ENCODE measurements around the gene TFG.

The TFG gene

DNA sequence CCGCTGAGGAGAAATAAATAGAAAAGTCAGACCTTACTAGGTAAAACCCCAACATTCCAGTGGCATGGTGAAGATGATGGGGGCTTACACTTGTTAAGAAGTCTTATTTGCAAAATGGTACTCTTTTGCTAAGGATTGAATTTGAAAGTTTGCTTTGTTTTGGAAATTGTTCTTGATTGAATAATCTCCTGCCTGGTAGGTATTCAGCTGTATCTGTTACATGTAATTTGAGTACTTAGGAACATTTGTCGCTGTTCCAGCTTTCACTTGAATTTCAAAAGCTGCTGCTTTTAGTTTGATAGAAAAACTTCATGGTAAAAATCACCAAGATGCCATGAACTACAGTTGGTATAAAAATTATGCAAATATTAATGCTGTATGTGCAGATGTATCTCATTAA is 44.6 kb downstream of the TFG start:
- Mint-ChIP-seq H3K27ac (peak overlapping the region; percentile 28), H3K27me3 (no peaks in the 10 kb centered on the region), H3K36me3 (peaks cover 14% of the 10 kb centered on the region), H3K4me1 (no peaks in the 10 kb centered on the region), H3K9me3 (no peaks in the 10 kb centered on the region), H3K4me3 (no peak overlapping the region)
- DNase-seq (ENCODE audit: low spot score in 2 of 2): no peak
- ATAC-seq (ENCODE audit: low read depth): no peak

DNA sequence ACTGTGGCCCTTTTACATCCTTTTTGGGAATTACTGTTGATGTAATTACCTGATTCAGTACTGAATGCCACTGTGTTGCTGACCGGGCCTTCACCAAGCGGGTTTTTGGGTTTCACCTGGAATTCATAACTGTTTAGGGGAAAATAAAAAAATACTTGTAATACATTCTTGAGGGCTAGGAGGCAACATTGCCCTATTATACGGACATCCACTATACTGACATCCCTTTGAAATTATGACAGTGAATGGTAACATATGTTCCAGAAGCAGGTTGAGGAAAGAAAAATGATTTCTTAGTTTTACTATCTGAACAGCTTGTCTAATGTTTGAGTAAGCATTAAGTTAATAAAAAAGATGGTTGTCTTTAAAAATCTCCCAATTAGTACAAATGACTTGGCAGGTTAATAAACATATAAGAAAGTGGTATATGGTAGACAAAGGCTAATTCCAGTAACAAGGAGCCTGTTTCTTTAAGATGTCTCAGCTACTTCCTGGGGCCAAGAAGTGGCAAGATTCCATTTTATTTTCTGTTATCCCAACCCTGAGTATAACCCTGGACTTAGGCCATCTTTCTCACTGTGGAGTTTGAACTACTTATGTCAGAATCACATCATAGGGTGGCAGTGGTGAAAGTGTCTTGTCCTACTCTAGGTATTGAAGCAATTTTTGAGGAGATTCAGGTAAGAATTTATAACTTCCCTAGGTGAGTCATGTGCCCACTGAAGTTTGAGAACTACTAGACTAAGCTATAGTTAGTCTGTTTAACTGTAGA is 45.5 kb downstream of the TFG start:
- H3K4me1 Mint-ChIP-seq: peaks cover 2% of the 10 kb centered on the region
- DNase-seq (ENCODE audit: low spot score in 2 of 2) (no peak), ATAC-seq (ENCODE audit: low read depth) (no peak)
- no peak overlapping the region for H3K4me3 Mint-ChIP-seq
- H3K27me3 Mint-ChIP-seq: no peaks in the 10 kb centered on the region
- peaks cover 12% of the 10 kb centered on the region for H3K36me3 Mint-ChIP-seq
- H3K27ac Mint-ChIP-seq: peak overlapping the region; percentile 29
- no peaks in the 10 kb centered on the region for H3K9me3 Mint-ChIP-seq

DNA sequence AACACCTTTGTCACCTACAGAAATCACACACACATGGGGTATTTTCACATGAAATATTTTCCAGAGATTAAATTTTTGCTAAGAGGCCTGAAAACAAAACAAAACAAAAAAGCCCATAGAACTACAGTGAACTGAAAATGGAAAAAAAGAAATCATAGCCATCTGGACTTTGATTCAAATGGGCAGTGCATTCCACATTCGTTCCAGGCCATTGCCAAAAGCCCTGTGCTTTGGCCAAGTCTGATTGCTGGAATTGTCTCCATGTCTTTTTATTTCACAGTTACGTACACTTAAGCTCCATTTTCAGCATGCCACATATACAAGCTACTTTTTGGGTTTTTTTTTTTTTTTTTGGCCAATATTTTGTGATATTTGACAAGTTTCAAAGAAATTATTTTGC is 47.1 kb downstream of the TFG start:
- H3K4me1 Mint-ChIP-seq: peaks cover 2% of the 10 kb centered on the region
- peaks cover 8% of the 10 kb centered on the region for H3K36me3 Mint-ChIP-seq
- DNase-seq (ENCODE audit: low spot score in 2 of 2): no peak
- H3K9me3 Mint-ChIP-seq: no peaks in the 10 kb centered on the region
- H3K27me3 Mint-ChIP-seq: no peaks in the 10 kb centered on the region
- ATAC-seq (ENCODE audit: low read depth): no peak
- H3K4me3 Mint-ChIP-seq: no peak overlapping the region
- H3K27ac Mint-ChIP-seq: no peak overlapping the region

DNA sequence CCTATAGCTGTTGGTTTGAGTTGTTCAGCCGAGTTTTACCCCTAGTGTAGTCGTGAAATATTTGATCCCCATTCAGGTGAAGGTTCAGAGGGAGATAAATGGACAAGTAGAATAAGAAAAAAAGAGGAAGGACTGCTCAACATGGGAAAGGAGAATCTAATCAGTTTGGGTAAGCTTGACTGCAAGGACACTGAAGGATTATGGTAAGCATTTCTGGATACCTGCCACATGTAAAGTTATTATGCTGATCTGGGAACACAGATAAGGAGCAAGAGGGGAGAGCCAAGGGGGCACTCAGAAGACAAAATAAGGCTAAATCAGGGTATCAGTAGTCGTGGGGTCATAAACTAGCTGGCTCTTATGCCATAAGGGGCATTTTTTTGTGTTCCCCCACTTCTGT is 49.9 kb downstream of the TFG start:
- H3K4me1 Mint-ChIP-seq: peaks cover 2% of the 10 kb centered on the region
- H3K36me3 Mint-ChIP-seq: peaks cover 2% of the 10 kb centered on the region
- H3K27ac Mint-ChIP-seq: no peak overlapping the region
- no peaks in the 10 kb centered on the region for H3K27me3 Mint-ChIP-seq
- H3K4me3 Mint-ChIP-seq: no peak overlapping the region
- ATAC-seq (ENCODE audit: low read depth) (no peak), DNase-seq (ENCODE audit: low spot score in 2 of 2) (no peak)
- H3K9me3 Mint-ChIP-seq: no peaks in the 10 kb centered on the region

DNA sequence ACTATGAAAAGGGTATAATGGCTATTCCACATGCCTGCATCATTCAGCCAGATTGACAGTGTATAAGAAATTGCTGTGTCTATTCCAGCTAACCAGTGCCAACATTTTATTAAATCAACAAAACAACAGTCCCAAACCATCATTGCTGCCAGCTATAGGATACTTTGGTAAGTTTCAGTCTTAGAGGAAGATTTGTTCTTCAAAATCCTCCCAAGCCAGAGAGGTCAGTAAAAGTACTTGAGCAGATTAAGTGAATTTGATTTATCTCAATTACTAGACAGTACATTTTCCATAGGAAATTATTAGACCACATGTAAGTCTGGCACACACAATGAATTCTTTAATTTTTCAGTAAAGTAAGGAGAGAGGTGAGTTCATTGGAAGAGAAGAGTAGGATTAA is 50.7 kb downstream of the TFG start:
- Mint-ChIP-seq H3K36me3 (peaks cover 2% of the 10 kb centered on the region), H3K9me3 (no peaks in the 10 kb centered on the region)
- ATAC-seq (ENCODE audit: low read depth): no peak

DNA sequence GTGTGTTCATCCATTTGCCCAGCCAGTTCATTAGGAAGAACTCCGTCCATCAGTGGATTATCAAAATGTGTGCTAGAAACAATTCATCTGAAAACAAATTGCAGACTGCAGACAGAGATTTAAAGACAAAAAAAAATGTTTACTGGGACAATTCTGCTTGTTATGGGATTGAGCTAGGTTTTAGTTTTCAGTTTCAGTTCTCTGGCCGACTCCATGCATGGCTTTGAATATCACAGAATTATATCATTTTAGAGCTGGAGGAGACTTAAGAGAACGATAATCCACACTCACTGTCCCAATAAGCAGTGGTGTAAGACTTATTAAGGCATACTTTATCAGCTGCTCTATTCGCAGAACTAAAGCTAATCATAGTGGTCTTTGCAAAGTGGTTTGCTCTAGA is 51.1 kb downstream of the TFG start:
- Mint-ChIP-seq H3K4me3 (no peak overlapping the region), H3K9me3 (no peaks in the 10 kb centered on the region), H3K4me1 (peaks cover 2% of the 10 kb centered on the region), H3K36me3 (no peaks in the 10 kb centered on the region), H3K27me3 (no peaks in the 10 kb centered on the region), H3K27ac (no peak overlapping the region)
- DNase-seq (ENCODE audit: low spot score in 2 of 2) (no peak), ATAC-seq (ENCODE audit: low read depth) (no peak)

More for the DNA sequence above, 50.7 kb downstream of the TFG start:
- no peak for DNase-seq (ENCODE audit: low spot score in 2 of 2)
- H3K27me3 Mint-ChIP-seq: no peaks in the 10 kb centered on the region
- no peak overlapping the region for H3K27ac Mint-ChIP-seq
- H3K4me1 Mint-ChIP-seq: peaks cover 2% of the 10 kb centered on the region
- H3K4me3 Mint-ChIP-seq: no peak overlapping the region

DNA sequence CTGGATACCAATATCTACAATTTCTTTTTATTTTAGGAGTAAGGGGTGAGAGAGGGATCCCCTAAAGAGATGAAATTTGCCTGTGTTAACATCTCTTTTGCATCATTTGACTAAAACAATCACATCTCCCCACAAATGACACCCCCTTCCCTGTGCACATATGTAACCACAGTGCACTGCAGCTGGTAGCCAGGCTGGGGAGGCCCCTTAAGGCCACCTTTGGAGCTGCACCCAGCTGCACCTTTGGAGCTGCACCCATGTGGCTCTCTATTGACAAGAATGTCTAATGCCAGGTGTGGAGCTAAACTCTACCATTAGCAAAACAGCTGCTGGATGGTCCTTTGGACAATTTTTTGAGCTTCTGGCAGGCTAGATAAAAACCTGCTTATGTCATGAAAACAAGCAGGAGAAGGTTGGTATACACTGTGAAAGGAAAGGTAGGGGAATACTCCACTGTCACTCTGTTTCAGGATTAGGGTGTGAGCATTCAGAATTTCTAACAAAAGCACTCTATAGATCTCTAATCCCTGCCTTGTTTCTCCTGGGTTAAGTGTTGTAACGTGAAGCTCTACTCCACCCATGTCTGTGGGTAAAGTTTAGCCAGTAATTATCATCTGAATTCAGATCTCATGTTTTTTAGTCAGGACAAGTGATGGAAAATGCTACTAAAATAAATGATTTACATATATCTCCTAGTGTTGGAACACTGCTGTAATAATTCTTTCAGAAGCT is 52.1 kb downstream of the TFG start:
- H3K27ac Mint-ChIP-seq: no peak overlapping the region
- no peaks in the 10 kb centered on the region for H3K27me3 Mint-ChIP-seq
- ATAC-seq (ENCODE audit: low read depth) (peak; percentile 60), DNase-seq (ENCODE audit: low spot score in 2 of 2) (no peak)
- H3K4me3 Mint-ChIP-seq: no peak overlapping the region
- no peaks in the 10 kb centered on the region for H3K36me3 Mint-ChIP-seq
- H3K9me3 Mint-ChIP-seq: no peaks in the 10 kb centered on the region
- H3K4me1 Mint-ChIP-seq: peaks cover 2% of the 10 kb centered on the region

DNA sequence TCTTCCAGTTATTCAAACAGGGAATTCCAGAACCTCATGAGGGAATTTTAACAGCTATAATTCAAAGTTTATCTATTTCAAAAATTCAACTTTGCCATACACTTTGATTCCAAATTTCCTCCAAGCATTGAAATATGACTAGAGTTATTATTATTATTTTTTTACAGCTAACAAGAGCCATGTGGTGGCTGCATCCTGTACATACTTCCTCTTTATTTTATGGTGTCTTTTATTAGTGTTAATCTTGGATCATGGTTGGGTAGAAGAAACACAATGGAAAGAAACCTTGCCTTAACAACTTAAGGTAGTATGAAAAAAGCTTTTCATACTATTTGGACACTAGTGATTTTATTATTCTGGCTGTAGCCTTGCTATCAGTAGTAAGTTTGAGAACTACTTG is 52.7 kb downstream of the TFG start:
- no peak for DNase-seq (ENCODE audit: low spot score in 2 of 2)
- H3K9me3 Mint-ChIP-seq: no peaks in the 10 kb centered on the region
- peaks cover 2% of the 10 kb centered on the region for H3K4me1 Mint-ChIP-seq
- H3K27ac Mint-ChIP-seq: no peak overlapping the region
- no peaks in the 10 kb centered on the region for H3K36me3 Mint-ChIP-seq
- ATAC-seq (ENCODE audit: low read depth): no peak
- no peaks in the 10 kb centered on the region for H3K27me3 Mint-ChIP-seq
- no peak overlapping the region for H3K4me3 Mint-ChIP-seq

DNA sequence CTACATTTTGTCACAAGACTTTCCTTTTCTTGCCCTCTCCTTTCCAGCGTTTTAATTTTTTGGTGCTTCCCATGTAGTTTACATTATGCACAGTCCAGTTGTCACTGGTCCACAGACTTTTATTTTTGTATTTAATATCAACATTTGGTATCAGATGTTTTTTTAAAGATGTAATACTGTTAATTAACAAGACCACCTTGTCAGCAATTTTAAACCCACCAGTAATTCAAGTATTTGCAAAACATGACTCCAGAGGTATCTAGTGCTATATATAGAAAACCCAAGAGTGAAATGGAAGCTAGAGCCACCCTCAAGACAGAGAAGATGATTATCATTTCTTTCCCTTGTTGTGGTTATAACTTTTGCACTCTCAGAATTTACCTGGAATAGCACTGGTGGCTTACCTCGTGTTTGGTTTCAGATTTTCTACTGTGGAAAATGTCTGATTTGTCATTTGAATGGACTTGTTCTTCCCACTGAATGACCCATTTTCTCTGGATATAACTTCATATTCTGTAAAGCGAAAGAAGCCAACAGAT is 56.2 kb downstream of the TFG start:
- Mint-ChIP-seq H3K36me3 (no peaks in the 10 kb centered on the region), H3K27ac (no peak overlapping the region), H3K4me1 (no peaks in the 10 kb centered on the region), H3K9me3 (no peaks in the 10 kb centered on the region), H3K27me3 (no peaks in the 10 kb centered on the region), H3K4me3 (no peak overlapping the region)
- DNase-seq (ENCODE audit: low spot score in 2 of 2) (no peak), ATAC-seq (ENCODE audit: low read depth) (no peak)

DNA sequence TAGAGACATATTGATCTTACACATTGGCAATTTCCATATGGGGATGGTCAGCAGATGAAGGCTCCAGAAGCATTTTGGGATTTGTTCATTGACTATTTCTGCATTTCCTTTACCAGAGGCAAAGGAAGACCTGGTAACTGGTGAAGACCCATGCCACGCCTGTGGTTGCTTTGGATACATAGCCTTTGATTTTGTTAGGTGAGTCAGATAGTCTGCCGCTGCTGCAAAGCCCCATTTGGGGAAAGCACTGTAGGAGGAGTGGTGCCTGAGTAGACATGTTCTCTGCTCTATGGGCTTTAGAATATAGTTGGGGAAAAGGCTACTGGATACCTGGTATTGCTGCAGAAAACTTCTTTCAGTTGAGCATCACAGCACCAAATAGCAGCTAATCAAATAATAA is 56.8 kb downstream of the TFG start:
- Mint-ChIP-seq H3K9me3 (no peaks in the 10 kb centered on the region), H3K36me3 (no peaks in the 10 kb centered on the region), H3K27ac (no peak overlapping the region), H3K4me1 (no peaks in the 10 kb centered on the region), H3K4me3 (no peak overlapping the region), H3K27me3 (no peaks in the 10 kb centered on the region)
- DNase-seq (ENCODE audit: low spot score in 2 of 2): no peak
- ATAC-seq (ENCODE audit: low read depth): no peak

DNA sequence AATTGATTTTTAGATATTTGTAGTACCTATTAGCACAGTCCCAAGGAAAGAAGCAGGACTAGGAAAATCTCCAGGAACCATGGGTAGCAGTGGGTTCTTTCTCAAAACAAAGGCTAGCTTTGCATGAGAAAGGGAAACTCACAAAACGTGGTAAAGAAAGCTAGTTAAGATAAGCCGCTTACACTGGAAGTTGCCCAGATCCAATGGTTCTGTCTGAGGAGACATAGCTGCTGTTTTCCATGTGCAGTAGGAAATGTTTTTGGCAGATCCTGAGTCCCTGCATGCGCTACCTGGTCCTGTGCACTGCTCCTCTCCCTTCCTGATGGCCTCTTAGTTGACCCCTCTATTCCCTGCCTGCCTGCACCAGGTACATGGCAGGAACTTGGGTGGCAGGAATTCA is 60.4 kb downstream of the TFG start:
- Mint-ChIP-seq H3K36me3 (no peaks in the 10 kb centered on the region), H3K27ac (no peak overlapping the region), H3K4me3 (no peak overlapping the region), H3K27me3 (no peaks in the 10 kb centered on the region), H3K4me1 (no peaks in the 10 kb centered on the region), H3K9me3 (no peaks in the 10 kb centered on the region)
- DNase-seq (ENCODE audit: low spot score in 2 of 2) (no peak), ATAC-seq (ENCODE audit: low read depth) (no peak)

DNA sequence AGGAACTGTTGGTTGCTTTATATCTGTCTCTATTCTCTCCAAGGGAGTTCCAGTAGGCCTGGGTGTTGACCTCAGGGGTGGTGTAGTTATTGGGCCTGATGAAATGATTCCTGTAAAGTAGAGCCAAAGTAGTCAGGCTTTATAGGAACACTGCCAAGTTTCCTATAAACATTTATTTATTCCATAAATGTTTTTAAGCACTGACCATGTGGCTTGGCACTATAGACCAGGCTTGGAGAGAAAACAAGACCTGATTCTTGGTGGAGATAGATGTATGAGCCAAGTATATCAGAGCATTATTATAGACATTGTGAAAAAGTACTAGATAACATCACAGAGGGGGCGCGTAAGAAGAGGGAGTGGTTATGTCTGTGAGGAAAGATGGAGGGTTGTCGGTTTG is 65.9 kb downstream of the TFG start:
- no peak overlapping the region for H3K4me3 Mint-ChIP-seq

DNA sequence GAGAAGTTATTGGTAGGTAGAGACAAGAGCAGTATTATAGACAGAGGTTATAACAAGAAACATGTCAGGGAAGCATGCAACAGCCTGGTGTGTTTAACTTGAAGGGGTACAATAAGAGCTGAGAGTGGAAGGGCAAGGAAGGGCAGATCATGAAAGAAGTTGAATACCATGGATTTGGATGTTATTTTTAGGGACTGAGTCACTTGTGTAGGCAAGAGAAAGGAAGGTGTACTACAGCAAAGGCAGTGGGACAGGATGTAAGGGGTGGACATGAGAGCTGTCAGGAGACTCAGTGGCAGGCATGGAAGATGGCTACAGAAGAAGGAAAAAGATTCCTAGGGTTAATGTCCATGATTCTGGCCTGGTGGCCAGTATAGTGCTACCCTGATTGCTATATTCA is 66.4 kb downstream of the TFG start:
- Mint-ChIP-seq H3K36me3 (no peaks in the 10 kb centered on the region), H3K9me3 (no peaks in the 10 kb centered on the region), H3K4me1 (no peaks in the 10 kb centered on the region), H3K27me3 (no peaks in the 10 kb centered on the region), H3K4me3 (no peak overlapping the region), H3K27ac (no peak overlapping the region)
- DNase-seq (ENCODE audit: low spot score in 2 of 2): no peak
- ATAC-seq (ENCODE audit: low read depth): no peak

More for the DNA sequence above, 65.9 kb downstream of the TFG start:
- ATAC-seq (ENCODE audit: low read depth) (no peak), DNase-seq (ENCODE audit: low spot score in 2 of 2) (no peak)
- no peaks in the 10 kb centered on the region for H3K36me3 Mint-ChIP-seq
- no peaks in the 10 kb centered on the region for H3K27me3 Mint-ChIP-seq
- H3K4me1 Mint-ChIP-seq: no peaks in the 10 kb centered on the region
- H3K27ac Mint-ChIP-seq: no peak overlapping the region
- no peaks in the 10 kb centered on the region for H3K9me3 Mint-ChIP-seq

DNA sequence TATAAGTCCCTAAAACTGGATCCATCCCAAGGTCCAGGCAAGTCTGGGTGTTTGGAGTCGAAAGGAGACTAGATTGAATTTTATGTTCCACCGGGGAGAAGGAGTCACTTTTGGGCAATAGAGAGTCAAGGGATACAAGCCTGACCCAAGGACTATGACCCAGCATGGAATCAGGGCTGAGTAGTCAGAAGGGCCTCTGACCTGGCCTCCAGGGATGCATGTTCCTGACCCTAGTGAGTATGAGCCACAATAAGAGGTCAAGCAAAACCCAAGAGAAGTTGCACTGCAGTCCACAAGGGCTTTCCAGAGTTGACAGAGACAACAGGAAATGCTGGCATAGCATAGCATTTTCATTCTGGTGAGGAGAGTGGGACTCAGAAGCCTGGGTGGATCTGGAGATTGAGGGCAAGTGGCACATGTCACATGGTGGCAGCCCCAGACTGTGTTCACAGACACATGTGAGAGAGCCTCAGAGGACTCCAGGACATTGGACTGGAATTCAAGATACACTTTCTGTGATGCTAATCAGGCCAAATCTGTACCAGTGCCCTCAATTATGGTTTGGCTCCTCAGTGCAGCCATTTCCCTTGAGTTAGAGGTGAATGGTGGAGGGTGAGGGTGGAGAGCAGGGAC is 66.9 kb downstream of the TFG start:
- ATAC-seq (ENCODE audit: low read depth) (no peak), DNase-seq (ENCODE audit: low spot score in 2 of 2) (no peak)
- Mint-ChIP-seq H3K4me3 (no peak overlapping the region), H3K9me3 (no peaks in the 10 kb centered on the region), H3K36me3 (no peaks in the 10 kb centered on the region), H3K27me3 (no peaks in the 10 kb centered on the region), H3K27ac (no peak overlapping the region), H3K4me1 (no peaks in the 10 kb centered on the region)

Data from memory B cell (primary cell).